ENCODE measurements around the gene ZNF783.
"Not testable (repeated sequence)": the region's sequence is repeated elsewhere in the genome, so short reads cannot be mapped to it uniquely, and the experiment has no call there.

ZNF783 gene

DNA sequence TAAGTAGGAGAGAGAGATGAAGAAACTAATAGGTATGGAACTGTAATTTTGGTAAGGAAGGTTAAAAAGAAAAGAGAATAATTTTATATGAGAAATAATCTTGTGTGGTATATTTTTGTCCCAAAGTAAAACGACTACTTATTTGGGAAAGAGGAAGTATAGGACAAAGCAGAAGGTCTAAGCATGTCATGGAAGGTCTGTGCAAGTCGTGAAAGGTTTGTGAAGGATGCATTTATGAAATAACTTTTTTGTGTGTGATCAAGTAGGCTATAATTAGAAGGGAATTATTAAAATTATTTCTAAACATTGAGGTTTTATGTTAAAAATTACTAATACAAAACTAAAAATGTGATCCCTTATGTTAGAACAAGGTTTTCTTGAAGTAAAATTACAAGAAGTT, 63.3 kb downstream of the ZNF783 start:
- H3K27me3 ChIP-seq (ENCODE audit: low read depth, low read length), result no peaks in the 10 kb centered on the region
- no peak for TF ChIP-seq EZH2phosphoT487 (IDR thresholded peaks at IDR 0.05; ENCODE audit: low read depth)
- TF ChIP-seq, protein P1, sequence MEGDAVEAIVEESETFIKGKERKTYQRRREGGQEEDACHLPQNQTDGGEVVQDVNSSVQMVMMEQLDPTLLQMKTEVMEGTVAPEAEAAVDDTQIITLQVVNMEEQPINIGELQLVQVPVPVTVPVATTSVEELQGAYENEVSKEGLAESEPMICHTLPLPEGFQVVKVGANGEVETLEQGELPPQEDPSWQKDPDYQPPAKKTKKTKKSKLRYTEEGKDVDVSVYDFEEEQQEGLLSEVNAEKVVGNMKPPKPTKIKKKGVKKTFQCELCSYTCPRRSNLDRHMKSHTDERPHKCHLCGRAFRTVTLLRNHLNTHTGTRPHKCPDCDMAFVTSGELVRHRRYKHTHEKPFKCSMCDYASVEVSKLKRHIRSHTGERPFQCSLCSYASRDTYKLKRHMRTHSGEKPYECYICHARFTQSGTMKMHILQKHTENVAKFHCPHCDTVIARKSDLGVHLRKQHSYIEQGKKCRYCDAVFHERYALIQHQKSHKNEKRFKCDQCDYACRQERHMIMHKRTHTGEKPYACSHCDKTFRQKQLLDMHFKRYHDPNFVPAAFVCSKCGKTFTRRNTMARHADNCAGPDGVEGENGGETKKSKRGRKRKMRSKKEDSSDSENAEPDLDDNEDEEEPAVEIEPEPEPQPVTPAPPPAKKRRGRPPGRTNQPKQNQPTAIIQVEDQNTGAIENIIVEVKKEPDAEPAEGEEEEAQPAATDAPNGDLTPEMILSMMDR (IDR thresholded peaks at IDR 0.05; ENCODE audit: low read depth, low read length), result no peak
- no peaks in the 10 kb centered on the region for H3K9me3 ChIP-seq (ENCODE audit: insufficient read depth, low read length)
- no peak overlapping the region for H3K4me3 ChIP-seq (ENCODE audit: low read length)
- no peak overlapping the region for H3K4me2 ChIP-seq (ENCODE audit: low read length)
- no peak overlapping the region for H2AFZ ChIP-seq (ENCODE audit: low read depth, low read length)
- H3K4me1 ChIP-seq (ENCODE audit: low read length), result peaks cover 4% of the 10 kb centered on the region; the same call in 1 of the 2 replicates
- H3K27ac ChIP-seq (ENCODE audit: low read length), result no peak overlapping the region
- H3K9ac ChIP-seq (ENCODE audit: low read length), result no peak overlapping the region
- no peaks in the 10 kb centered on the region for H4K20me1 ChIP-seq (ENCODE audit: insufficient read depth, low read length)
- H3K79me2 ChIP-seq (ENCODE audit: low read length), result no peaks in the 10 kb centered on the region
- H3K36me3 ChIP-seq (replicated peaks; ENCODE audit: low read depth, low read length), result no peaks in the 10 kb centered on the region

DNA sequence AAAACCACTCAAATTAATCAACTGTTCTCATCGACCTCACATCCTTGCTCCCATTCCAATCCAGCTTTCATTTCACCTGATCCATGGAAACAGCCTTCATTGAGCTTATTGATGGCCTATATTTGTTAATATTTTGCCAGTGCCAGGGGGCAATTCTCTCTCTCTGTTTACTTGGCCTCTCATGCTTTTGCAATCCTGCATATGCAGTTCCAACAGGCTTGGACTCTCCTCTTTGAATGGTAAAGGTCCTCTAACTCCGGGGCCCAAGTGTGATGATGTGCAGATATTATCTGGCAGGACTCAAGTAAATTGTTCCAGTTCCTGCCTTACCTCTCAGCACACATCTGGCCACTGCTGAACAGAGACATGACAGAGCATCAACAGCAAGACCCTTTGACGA, 67.3 kb downstream of the ZNF783 start:
- no peak overlapping the region for H3K27ac ChIP-seq (ENCODE audit: low read length)
- TF ChIP-seq EZH2phosphoT487 (IDR thresholded peaks at IDR 0.05; ENCODE audit: low read depth), result no peak
- TF ChIP-seq, protein P1 (IDR thresholded peaks at IDR 0.05; ENCODE audit: low read depth, low read length), result no peak
- H3K9me3 ChIP-seq (ENCODE audit: insufficient read depth, low read length), result no peaks in the 10 kb centered on the region
- no peaks in the 10 kb centered on the region for H3K4me1 ChIP-seq (ENCODE audit: low read length)
- no peak overlapping the region for H3K4me2 ChIP-seq (ENCODE audit: low read length)
- H3K36me3 ChIP-seq (replicated peaks; ENCODE audit: low read depth, low read length), result no peaks in the 10 kb centered on the region
- no peaks in the 10 kb centered on the region for H3K27me3 ChIP-seq (ENCODE audit: low read depth, low read length)
- H3K4me3 ChIP-seq (ENCODE audit: low read length), result no peak overlapping the region
- H4K20me1 ChIP-seq (ENCODE audit: insufficient read depth, low read length), result no peaks in the 10 kb centered on the region
- H3K9ac ChIP-seq (ENCODE audit: low read length), result no peak overlapping the region
- no peaks in the 10 kb centered on the region for H3K79me2 ChIP-seq (ENCODE audit: low read length)
- no peak overlapping the region for H2AFZ ChIP-seq (ENCODE audit: low read depth, low read length)

GRCh38 chr7:149329766-149330334, 67.9 kb downstream of the ZNF783 start:
- H3K79me2 ChIP-seq (ENCODE audit: low read length), result no peaks in the 10 kb centered on the region
- H3K36me3 ChIP-seq (replicated peaks; ENCODE audit: low read depth, low read length), result no peaks in the 10 kb centered on the region
- no peak overlapping the region for H3K9ac ChIP-seq (ENCODE audit: low read length)
- no peaks in the 10 kb centered on the region for H3K9me3 ChIP-seq (ENCODE audit: insufficient read depth, low read length)
- no peak overlapping the region for H3K4me2 ChIP-seq (ENCODE audit: low read length)
- no peak overlapping the region for H2AFZ ChIP-seq (ENCODE audit: low read depth, low read length)
- no peaks in the 10 kb centered on the region for H3K27me3 ChIP-seq (ENCODE audit: low read depth, low read length)
- H3K4me3 ChIP-seq (ENCODE audit: low read length), result no peak overlapping the region
- H3K4me1 ChIP-seq (ENCODE audit: low read length), result no peaks in the 10 kb centered on the region
- H4K20me1 ChIP-seq (ENCODE audit: insufficient read depth, low read length), result no peaks in the 10 kb centered on the region
- no peak for TF ChIP-seq EZH2phosphoT487 (IDR thresholded peaks at IDR 0.05; ENCODE audit: low read depth)
- TF ChIP-seq, protein P1 (IDR thresholded peaks at IDR 0.05; ENCODE audit: low read depth, low read length), result no peak
- no peak overlapping the region for H3K27ac ChIP-seq (ENCODE audit: low read length)

GRCh38 chr7:149330914-149331567, 69.0 kb downstream of the ZNF783 start:
- Histone ChIP-seq H3K27ac (ENCODE audit: low read length) (no peak overlapping the region), H3K36me3 (replicated peaks; ENCODE audit: low read depth, low read length) (no peaks in the 10 kb centered on the region), H3K9ac (ENCODE audit: low read length) (no peak overlapping the region), H3K4me3 (ENCODE audit: low read length) (no peak overlapping the region), H3K4me2 (ENCODE audit: low read length) (no peak overlapping the region), H2AFZ (ENCODE audit: low read depth, low read length) (no peak overlapping the region), H3K27me3 (ENCODE audit: low read depth, low read length) (no peaks in the 10 kb centered on the region), H3K9me3 (ENCODE audit: insufficient read depth, low read length) (no peaks in the 10 kb centered on the region), H4K20me1 (ENCODE audit: insufficient read depth, low read length) (no peaks in the 10 kb centered on the region), H3K4me1 (ENCODE audit: low read length) (no peaks in the 10 kb centered on the region), H3K79me2 (ENCODE audit: low read length) (no peaks in the 10 kb centered on the region)
- TF ChIP-seq EZH2phosphoT487 (IDR thresholded peaks at IDR 0.05; ENCODE audit: low read depth), result no peak
- TF ChIP-seq, protein P1 (IDR thresholded peaks at IDR 0.05; ENCODE audit: low read depth, low read length), result no peak

DNA sequence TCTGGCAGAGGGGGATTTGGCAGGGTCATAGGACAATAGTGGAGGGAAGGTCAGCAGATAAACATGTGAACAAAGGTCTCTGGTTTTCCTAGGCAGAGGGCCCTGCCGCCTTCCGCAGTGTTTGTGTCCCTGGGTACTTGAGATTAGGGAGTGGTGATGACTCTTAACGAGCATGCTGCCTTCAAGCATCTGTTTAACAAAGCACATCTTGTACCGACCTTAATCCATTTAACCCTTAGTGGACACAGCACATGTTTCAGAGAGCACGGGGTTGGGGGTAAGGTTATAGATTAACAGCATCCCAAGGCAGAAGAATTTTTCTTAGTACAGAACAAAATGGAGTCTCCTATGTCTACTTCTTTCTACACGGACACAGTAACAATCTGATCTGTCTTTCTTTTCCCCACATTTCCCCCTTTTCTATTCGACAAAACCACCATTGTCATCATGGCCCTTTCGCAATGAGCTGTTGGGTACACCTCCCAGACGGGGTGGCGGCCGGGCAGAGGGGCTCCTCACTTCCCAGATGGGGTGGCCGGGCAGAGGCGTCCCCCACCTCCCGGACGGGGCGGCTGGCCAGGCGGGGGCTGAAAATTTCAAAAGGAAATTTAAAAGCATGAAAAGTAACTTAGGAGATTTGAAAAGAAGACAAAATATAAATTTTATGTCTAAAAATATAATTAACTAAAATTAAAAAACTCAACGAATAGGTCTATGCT, 70.8 kb downstream of the ZNF783 start:
- H3K4me2 ChIP-seq (ENCODE audit: low read length); H3K27ac ChIP-seq (ENCODE audit: low read length); H3K79me2 ChIP-seq (ENCODE audit: low read length); H2AFZ ChIP-seq (ENCODE audit: low read depth, low read length); H4K20me1 ChIP-seq (ENCODE audit: insufficient read depth, low read length); H3K4me1 ChIP-seq (ENCODE audit: low read length); H3K9ac ChIP-seq (ENCODE audit: low read length); H3K4me3 ChIP-seq (ENCODE audit: low read length); H3K9me3 ChIP-seq (ENCODE audit: insufficient read depth, low read length); H3K27me3 ChIP-seq (ENCODE audit: low read depth, low read length); H3K36me3 ChIP-seq (replicated peaks; ENCODE audit: low read depth, low read length): not testable (repeated sequence)

All from OCI-LY3 (cell line).